Heart left ventricle (tissue), 13 donors: ENCODE results near the gene STK33.

ENCODE experiments used
- CTCF ChIP-seq, 12 donors: fragments of 200-600 bp; sonication (generic) in 4 of 12; IDR thresholded peaks; one replicate each; pipeline versions ENCODE4 v1.5.0 to v1.8.0; 2018 to 2022; ENCODE audit warnings: antibody characterized with exemption in 12 of 12, mild to moderate bottlenecking in 5 of 12
- POLR2A ChIP-seq, 2 donors: fragments of 450-650 bp; IDR thresholded peaks; one replicate each; pipeline ENCODE4 v1.6.1; 2017; ENCODE audit warnings: antibody characterized with exemption in 2 of 2, mild to moderate bottlenecking in 2 of 2, moderate library complexity in 2 of 2
- donor health status: ischemic (EF 13 %, LVEDD 7.1; RV severe dilation, severe dysfunction).
- donor health status: DM: no; HTN: yes; CAD: no.
- donor health status: DM: no; HTN: no; CAD: no.
- donor health status: ischemic (EF 25% LVEDD 6.9; RV normal size, moderate dysfunction).
- donor health status: ischemic (EF 25% LVEDD 5.7; RV mildly dilated, moderate dysfunction).
- donor health status: ischemic (EF 35%, LVEDD 5.7; RV mildly dilated, moderate dysfunction).
- donor health status: nonischemic (EF 11% LVEDD 7.7; RV severe dilation, severe dysfunction).
- donor health status: DM: yes; HTN: yes; CAD: no.
- donor health status: PGD.
- donor health status: ischemic (EF 29% LVEDD 5.4; RV normal size, mild dysfunction).
- donor health status: nonischemic (EF 23%, LVEDD 6.1; RV moderate dilation, normal function).

DNA sequence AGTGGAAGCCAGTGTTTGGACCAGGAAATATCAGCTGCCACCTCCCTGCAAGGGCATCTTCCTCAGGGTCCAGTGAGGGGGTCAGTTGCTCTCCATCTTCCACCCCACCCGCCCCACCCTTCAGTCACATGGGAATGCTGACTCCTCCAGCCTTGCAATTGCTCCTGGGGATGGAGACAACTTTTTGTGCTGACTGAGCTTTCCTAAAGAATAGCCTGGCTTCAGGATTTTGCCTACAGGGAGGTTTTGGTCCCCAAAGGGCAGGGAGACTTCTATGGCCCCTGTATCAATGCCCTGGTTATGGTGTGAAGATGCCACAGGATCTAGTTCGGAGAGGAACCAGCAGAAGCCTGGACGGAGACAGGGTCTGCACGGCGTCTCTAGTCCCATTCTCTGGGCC lies 206.3 kb downstream of the STK33 start:
- TF ChIP-seq CTCF (IDR thresholded peaks at IDR 0.05), result no peak
- TF ChIP-seq POLR2A (IDR thresholded peaks at IDR 0.05), result no peak
